ENCODE measurements around the gene MEAF6.

MEAF6 gene

GRCh38 chr1:37446874-37447273 lies 67.7 kb downstream of the MEAF6 start:
- FAIRE-seq = no peak
- DNase-seq (ENCODE audit: low spot score) = no peak

- DNase-seq (ENCODE audit: low spot score) = no peak
- FAIRE-seq = no peak
Observed at GRCh38 chr1:37442644-37443043, 71.9 kb downstream of the MEAF6 start.
